ENCODE results near the gene TRIM40.

- TF ChIP-seq CTCF (optimal IDR thresholded peaks at IDR 0.05 in 1 of 3, IDR thresholded peaks at IDR 0.05 in 1 of 3, conservative IDR thresholded peaks at IDR 0.05 in 1 of 3; ENCODE audit: extremely low read depth in 1 of 3, insufficient read depth in 2 of 3, low read length in 3 of 3): no peak
- TF ChIP-seq EZH2 (IDR thresholded peaks at IDR 0.05; ENCODE audit: low read length): no peak
These were observed 14.9 kb downstream of the TRIM40 start for GRCh38 chr6:30150671-30151395.

Measured in keratinocyte (primary cell).